HFF-Myc (cell line): ENCODE measurements around the gene PRSS1.

ENCODE experiments used
- DNase-seq: peaks from one replicate; pipeline ENCODE4 v3.0.0-alpha.2; 2011; ENCODE audit warnings: low read depth; ENCODE audit errors: extremely low read depth
- H3K4me3 ChIP-seq: replicated peaks from 2 replicates; pipeline ENCODE4 v1.5.1; 2011; ENCODE audit warnings: low read depth, mild to moderate bottlenecking, control low read depth, low read length
- CTCF ChIP-seq: IDR thresholded peaks from 2 replicates; pipeline ENCODE4 v1.5.1; 2012; ENCODE audit warnings: mild to moderate bottlenecking, low read depth, low read length, control low read depth; ENCODE audit errors: missing control alignments

PRSS1 gene

GRCh38 chr7:142712617-142712957, 36.7 kb upstream of the PRSS1 start:
- TF ChIP-seq CTCF, result no peak
- no peak for DNase-seq
- no peak overlapping the region for H3K4me3 ChIP-seq

GRCh38 chr7:142714375-142714774, 34.9 kb upstream of the PRSS1 start:
- no peak for DNase-seq
- TF ChIP-seq CTCF, result no peak
- no peak overlapping the region for H3K4me3 ChIP-seq

- no peak for DNase-seq
- TF ChIP-seq CTCF, result no peak
- H3K4me3 ChIP-seq, result no peak overlapping the region
Measured at GRCh38 chr7:142716596-142716995, 32.7 kb upstream of the PRSS1 start.

GRCh38 chr7:142717453-142717852, 31.8 kb upstream of the PRSS1 start:
- TF ChIP-seq CTCF, result no peak
- no peak for DNase-seq

GRCh38 chr7:142718313-142718712, 31.0 kb upstream of the PRSS1 start:
- TF ChIP-seq CTCF, result no peak
- DNase-seq, result no peak
- H3K4me3 ChIP-seq, result no peak overlapping the region

More at GRCh38 chr7:142717453-142717852, 31.8 kb upstream of the PRSS1 start:
- no peak overlapping the region for H3K4me3 ChIP-seq

GRCh38 chr7:142720172-142720773, 29.0 kb upstream of the PRSS1 start:
- DNase-seq, result no peak
- H3K4me3 ChIP-seq, result no peak overlapping the region
- TF ChIP-seq CTCF, result no peak

- TF ChIP-seq CTCF, result no peak
- H3K4me3 ChIP-seq, result no peak overlapping the region
- DNase-seq, result no peak
Measured at GRCh38 chr7:142720986-142721385, 28.3 kb upstream of the PRSS1 start.
